CD4-positive, CD25-positive, alpha-beta regulatory T cell (primary cell): Measurements from ENCODE around the gene DISC1. TPM values are rescaled to one million over a fixed set of nuclear protein-coding genes. Genes with fewer than 3 reads are reported as not detected.
"Not testable (repeated sequence)": the region's sequence is repeated elsewhere in the genome, so short reads cannot be mapped to it uniquely, and the experiment has no call there.

Source experiments
- ATAC-seq, 2 donors: fragments of 150-1000 bp; cut with Tn5 transposase; one replicate each; pipeline ENCODE4 v1.10.0; 2021; ENCODE audit warnings: low read depth in 2 of 2, moderate number of reproducible peaks in 2 of 2, moderate library complexity in 1 of 2
- DNase-seq, 3 donors: peaks; one replicate each; pipeline versions ENCODE4 v3.0.0 to v3.0.0-alpha.2; 2012 to 2022; ENCODE audit warnings: mixed read lengths in 1 of 3
- H3K27ac ChIP-seq: one replicate; pipeline ENCODE4 v1.7.0; 2013; ENCODE audit warnings: mild to moderate bottlenecking, low read length; ENCODE audit not compliant: insufficient read depth, poor library complexity, severe bottlenecking
- H3K27me3 ChIP-seq: one replicate; pipeline ENCODE4 v1.7.0; 2013; ENCODE audit warnings: low read length; ENCODE audit not compliant: control insufficient read depth, insufficient read depth
- H3K36me3 ChIP-seq: one replicate; pipeline ENCODE4 v1.7.0; 2013; ENCODE audit warnings: mild to moderate bottlenecking, low read length, moderate library complexity; ENCODE audit not compliant: control insufficient read depth, insufficient read depth
- H3K4me1 ChIP-seq: 2 replicates; pipeline ENCODE4 v1.7.0; 2013; ENCODE audit warnings: mild to moderate bottlenecking, low read length; ENCODE audit not compliant: insufficient read depth, control insufficient read depth, poor library complexity, severe bottlenecking
- H3K4me3 ChIP-seq: one replicate; pipeline ENCODE4 v1.7.0; 2013; ENCODE audit warnings: low read depth, mild to moderate bottlenecking, low read length, moderate library complexity
- H3K9me3 ChIP-seq, 2 experiments: 1 replicate in 1 of 2; 2 replicates in 1 of 2; pipeline ENCODE4 v1.7.0; 2013; ENCODE audit warnings: low read length in 2 of 2, mild to moderate bottlenecking in 1 of 2, moderate library complexity in 1 of 2; ENCODE audit not compliant: control insufficient read depth in 2 of 2
- H3K27ac Mint-ChIP-seq, 3 donors: one replicate each; pipeline ENCODE4 v1.8.0; 2020 to 2022; ENCODE audit warnings: mild to moderate bottlenecking in 3 of 3, mixed read lengths in 3 of 3, moderate library complexity in 2 of 3
- H3K27me3 Mint-ChIP-seq: one replicate; pipeline ENCODE4 v1.8.0; 2022; ENCODE audit warnings: mild to moderate bottlenecking, mixed read lengths
- H3K36me3 Mint-ChIP-seq: one replicate; pipeline ENCODE4 v1.8.0; 2020; ENCODE audit warnings: mixed read lengths
- H3K4me1 Mint-ChIP-seq, 4 donors: one replicate each; pipeline ENCODE4 v1.8.0; 2020 to 2022; ENCODE audit warnings: mixed read lengths in 4 of 4, mild to moderate bottlenecking in 1 of 4
- H3K4me3 Mint-ChIP-seq, 4 donors: one replicate each; pipeline ENCODE4 v1.8.0; 2020 to 2022; ENCODE audit warnings: mild to moderate bottlenecking in 4 of 4, mixed read lengths in 4 of 4, moderate library complexity in 3 of 4
- H3K9me3 Mint-ChIP-seq, 7 donors: one replicate each; pipeline ENCODE4 v1.8.0; 2020 to 2022; ENCODE audit warnings: mixed read lengths in 7 of 7, mild to moderate bottlenecking in 3 of 7, moderate library complexity in 2 of 7
- polyA plus RNA-seq, 4 donors: library from polyadenylated mRNA; unstranded; fragments of 300-500 nt; fragmentation: Illumina TruSeq; gene quantifications; one replicate each; pipeline ENCODE4 v1.2.3, GENCODE V29; 2021
- total RNA-seq: library from RNA; stranded (reverse); gene quantifications from one replicate; pipeline ENCODE4 v1.2.3, GENCODE V29; 2022

The DISC1 gene
- total and polyA plus RNA-seq, 5 donors from 2014 or later = 0.78 to 25.5 (median 2.5) TPM

- Mint-ChIP-seq H3K4me1 (peaks cover 22 to 48% (median 44%) of the 10 kb centered on the region in 4 donors), H3K36me3 (peaks cover 8% of the 10 kb centered on the region), H3K9me3 (peaks cover 0 to 13% (median 10%) of the 10 kb centered on the region in 7 donors), H3K27ac (no peak overlapping the region), H3K4me3 (peak overlapping the region in 1 of 4 donors; percentile 6), H3K27me3 (peaks cover 4% of the 10 kb centered on the region)
- DNase-seq (no peak), ATAC-seq (no peak)
- no peaks in the 10 kb centered on the region for H3K27me3 ChIP-seq
- peaks cover 3% of the 10 kb centered on the region for H3K4me1 ChIP-seq
- H3K36me3 ChIP-seq = no peaks in the 10 kb centered on the region
- peaks cover 0 to 2% of the 10 kb centered on the region in 2 experiments for H3K9me3 ChIP-seq
- no peak overlapping the region for H3K4me3 ChIP-seq
- H3K27ac ChIP-seq = no peak overlapping the region
Observed at GRCh38 chr1:231653632-231654031, 27.0 kb downstream of the DISC1 start.

DNA sequence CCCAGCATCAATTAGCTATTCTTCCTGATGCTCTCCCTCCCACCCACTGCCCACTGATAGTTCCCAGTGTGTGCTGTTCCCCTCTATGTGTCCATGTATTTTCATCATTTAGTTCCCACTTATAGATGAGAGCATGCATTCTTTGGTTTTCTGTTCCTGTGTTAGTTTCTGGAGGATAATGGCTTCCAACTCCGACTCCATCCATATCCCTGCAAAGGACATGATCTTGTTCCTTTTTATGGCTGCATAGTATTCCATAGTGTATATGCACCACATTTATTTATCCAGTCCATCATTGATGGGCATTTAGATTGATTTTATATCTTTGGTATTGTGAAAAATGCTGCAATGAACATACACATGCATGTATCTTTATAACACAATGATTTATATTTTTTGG, 30.2 kb downstream of the DISC1 start:
- no peaks in the 10 kb centered on the region for H3K4me1 ChIP-seq
- H3K9me3 ChIP-seq = peaks cover 0 to 2% of the 10 kb centered on the region in 2 experiments
- H3K4me3 ChIP-seq = no peak overlapping the region
- H3K36me3 ChIP-seq = no peaks in the 10 kb centered on the region
- Mint-ChIP-seq H3K4me1 (peaks cover 12 to 52% (median 48%) of the 10 kb centered on the region in 4 donors), H3K27ac (peak overlapping the region in 1 of 3 donors; percentile 53), H3K36me3 (peaks cover 15% of the 10 kb centered on the region), H3K27me3 (no peaks in the 10 kb centered on the region), H3K4me3 (no peak overlapping the region), H3K9me3 (peaks cover 0 to 17% (median 8%) of the 10 kb centered on the region in 7 donors)
- ATAC-seq (no peak), DNase-seq (no peak)
- no peaks in the 10 kb centered on the region for H3K27me3 ChIP-seq
- no peak overlapping the region for H3K27ac ChIP-seq

- Mint-ChIP-seq H3K9me3 (peaks cover 0 to 18% (median 12%) of the 10 kb centered on the region in 7 donors), H3K36me3 (peaks cover 15% of the 10 kb centered on the region), H3K4me1 (peaks cover 6 to 44% (median 41%) of the 10 kb centered on the region in 4 donors)
Observed at GRCh38 chr1:231658223-231658622, 31.6 kb downstream of the DISC1 start.

GRCh38 chr1:231660198-231660597, 33.6 kb downstream of the DISC1 start:
- Histone ChIP-seq H3K4me3 (no peak overlapping the region), H3K9me3 (peaks cover 5 to 9% of the 10 kb centered on the region in 2 experiments), H3K27ac (no peak overlapping the region), H3K36me3 (no peaks in the 10 kb centered on the region), H3K27me3 (no peaks in the 10 kb centered on the region), H3K4me1 (no peaks in the 10 kb centered on the region)
- Mint-ChIP-seq H3K4me3 (no peak overlapping the region), H3K4me1 (peaks cover 5 to 42% (median 36%) of the 10 kb centered on the region in 4 donors), H3K27ac (no peak overlapping the region), H3K27me3 (no peaks in the 10 kb centered on the region), H3K36me3 (peaks cover 15% of the 10 kb centered on the region), H3K9me3 (peaks cover 0 to 23% (median 17%) of the 10 kb centered on the region in 7 donors)
- DNase-seq = no peak
- no peak for ATAC-seq

More at GRCh38 chr1:231658223-231658622, 31.6 kb downstream of the DISC1 start:
- H3K27ac ChIP-seq, DNase-seq, ATAC-seq, H3K27me3 Mint-ChIP-seq, H3K4me3 ChIP-seq, H3K27me3 ChIP-seq, H3K9me3 ChIP-seq, H3K36me3 ChIP-seq, H3K27ac Mint-ChIP-seq, H3K4me1 ChIP-seq: not testable (repeated sequence)
- H3K4me3 Mint-ChIP-seq = peak overlapping the region in 1 of 4 donors; percentile 72

GRCh38 chr1:231663211-231663792, 36.7 kb downstream of the DISC1 start:
- Mint-ChIP-seq H3K27me3 (no peaks in the 10 kb centered on the region), H3K9me3 (peaks cover 0 to 17% (median 11%) of the 10 kb centered on the region in 7 donors), H3K4me3 (no peak overlapping the region), H3K27ac (no peak overlapping the region), H3K36me3 (peaks cover 13% of the 10 kb centered on the region), H3K4me1 (peaks cover 5 to 32% (median 24%) of the 10 kb centered on the region in 4 donors)
- DNase-seq (no peak), ATAC-seq (no peak)
- H3K4me1 ChIP-seq = no peaks in the 10 kb centered on the region
- no peak overlapping the region for H3K4me3 ChIP-seq
- no peaks in the 10 kb centered on the region for H3K36me3 ChIP-seq
- H3K27me3 ChIP-seq = no peaks in the 10 kb centered on the region
- H3K9me3 ChIP-seq = peaks cover 3 to 9% of the 10 kb centered on the region in 2 experiments
- H3K27ac ChIP-seq = no peak overlapping the region

GRCh38 chr1:231665101-231665500, 38.5 kb downstream of the DISC1 start:
- peaks cover 0 to 28% (median 17%) of the 10 kb centered on the region in 7 donors for H3K9me3 Mint-ChIP-seq
- no peak for ATAC-seq
- no peaks in the 10 kb centered on the region for H3K36me3 ChIP-seq
- H3K27ac ChIP-seq = no peak overlapping the region
- no peaks in the 10 kb centered on the region for H3K27me3 Mint-ChIP-seq
- H3K27ac Mint-ChIP-seq = no peak overlapping the region
- peaks cover 20% of the 10 kb centered on the region for H3K36me3 Mint-ChIP-seq
- no peak overlapping the region for H3K4me3 ChIP-seq
- no peak overlapping the region for H3K4me3 Mint-ChIP-seq
- no peak for DNase-seq
- H3K9me3 ChIP-seq = peaks cover 6 to 16% of the 10 kb centered on the region in 2 experiments
- H3K4me1 ChIP-seq = no peaks in the 10 kb centered on the region
- H3K4me1 Mint-ChIP-seq = peaks cover 5 to 16% (median 9%) of the 10 kb centered on the region in 4 donors
- H3K27me3 ChIP-seq = no peaks in the 10 kb centered on the region

DNA sequence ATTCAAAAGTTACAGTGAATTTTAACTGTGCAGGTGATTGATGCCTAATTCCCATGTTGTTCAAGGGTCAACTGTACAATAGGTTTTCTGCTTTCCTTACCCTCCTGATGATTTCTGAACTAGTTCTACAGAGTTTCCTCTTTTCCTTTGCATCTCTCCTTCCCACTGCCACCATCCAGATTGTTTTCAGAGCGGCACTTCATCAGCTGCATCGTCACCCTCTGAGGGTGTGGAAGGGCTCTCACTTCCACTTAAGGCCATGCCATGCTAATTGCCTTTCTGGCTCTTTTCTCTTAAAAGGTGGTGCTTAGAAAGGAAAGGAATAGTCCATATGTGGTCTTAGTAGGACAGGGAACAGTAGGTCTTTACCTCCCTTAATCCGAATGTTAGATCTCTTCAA, 39.1 kb downstream of the DISC1 start:
- Mint-ChIP-seq H3K9me3 (peaks cover 0 to 30% (median 17%) of the 10 kb centered on the region in 7 donors), H3K36me3 (peaks cover 20% of the 10 kb centered on the region), H3K4me1 (peaks cover 5 to 16% (median 9%) of the 10 kb centered on the region in 4 donors), H3K4me3 (no peak overlapping the region), H3K27me3 (no peaks in the 10 kb centered on the region), H3K27ac (peak overlapping the region in 1 of 3 donors; percentile 2)
- H3K9me3 ChIP-seq = peaks cover 11 to 22% of the 10 kb centered on the region in 2 experiments
- no peak overlapping the region for H3K27ac ChIP-seq
- no peak for DNase-seq
- no peaks in the 10 kb centered on the region for H3K27me3 ChIP-seq
- no peak for ATAC-seq
- H3K4me3 ChIP-seq = no peak overlapping the region
- no peaks in the 10 kb centered on the region for H3K36me3 ChIP-seq
- no peaks in the 10 kb centered on the region for H3K4me1 ChIP-seq
